Small intestine (tissue), 7 donors: Measurements from ENCODE around the gene ARHGAP45. TPM values are rescaled to one million over a fixed set of nuclear protein-coding genes. Genes with fewer than 3 reads are reported as not detected.

Experiments
- DNase-seq, 2 donors: peaks; one replicate each; pipeline versions ENCODE4 v3.0.0 to v3.0.0-alpha.2; 2013
- FAIRE-seq: peaks from 2 replicates; lab custom pipeline; 2012; peaks lifted over from hg19 to GRCh38; lab: Jason Lieb, UNC
- H3K27ac ChIP-seq, 3 donors: one replicate each; pipeline ENCODE4 v1.5.1; 2013; ENCODE audit warnings: low read length in 2 of 3, mild to moderate bottlenecking in 2 of 3, control low read depth in 1 of 3, inconsistent platforms in 1 of 3, low read depth in 1 of 3, moderate library complexity in 1 of 3
- H3K27me3 ChIP-seq, 3 donors: one replicate each; pipeline ENCODE4 v1.6.1; 2013; ENCODE audit warnings: low read length in 3 of 3, inconsistent platforms in 1 of 3; ENCODE audit not compliant: control insufficient read depth in 3 of 3, insufficient read depth in 3 of 3
- H3K36me3 ChIP-seq, 3 donors: one replicate each; pipeline ENCODE4 v1.6.1; 2013; ENCODE audit warnings: low read length in 3 of 3, inconsistent platforms in 1 of 3, low read depth in 1 of 3, mild to moderate bottlenecking in 1 of 3, moderate library complexity in 1 of 3; ENCODE audit not compliant: control insufficient read depth in 3 of 3, insufficient read depth in 2 of 3
- H3K4me1 ChIP-seq, 3 donors: one replicate each; pipeline ENCODE4 v1.6.1; 2013; ENCODE audit warnings: low read length in 2 of 3, inconsistent platforms in 1 of 3, low read depth in 1 of 3, mild to moderate bottlenecking in 1 of 3, moderate library complexity in 1 of 3; ENCODE audit not compliant: control insufficient read depth in 3 of 3, insufficient read depth in 2 of 3
- H3K4me3 ChIP-seq, 3 donors: one replicate each; pipeline ENCODE4 v1.5.1; 2013; ENCODE audit warnings: low read length in 3 of 3, control low read depth in 1 of 3, inconsistent platforms in 1 of 3, low read depth in 1 of 3, mild to moderate bottlenecking in 1 of 3, moderate library complexity in 1 of 3
- H3K9me3 ChIP-seq, 2 donors: one replicate each; pipeline ENCODE4 v1.6.1; 2013; ENCODE audit warnings: low read depth in 1 of 2, low read length in 1 of 2; ENCODE audit not compliant: control insufficient read depth in 2 of 2, insufficient read depth in 1 of 2
- WGBS, 3 donors: extraction: QIAGEN DNeasy Blood & Tissue Kit; methylation state at CpG; one replicate each; pipeline ENCODE4 v1.1.7; 2013; 5-methylcytosine and 5-hydroxymethylcytosine counted together
- polyA plus RNA-seq, 4 donors: library from polyadenylated mRNA; stranded (reverse) in 3 of 4; unstranded in 1 of 4; fragments of 200-250 nt in 3 of 4; fragments of 120-200 nt in 1 of 4; gene quantifications; one replicate each; pipeline versions ENCODE4 v1.2.1 to v1.2.3, GENCODE V29; 2013
- donor health status: healthy with polysubstance abuse.
- donor health status: control.
- donor health status: control.
- donor health status: Bipolar disorder and iron deficiency.
- donor health status: healthy.

The ARHGAP45 gene
- polyA plus RNA-seq, 4 donors: 15.9 to 81.1 (median 48.5) TPM

- Histone ChIP-seq H3K36me3 (peaks cover 0 to 20% (median 0%) of the 10 kb centered on the region in 3 donors), H3K27me3 (no peaks in the 10 kb centered on the region), H3K4me1 (peaks cover 0 to 25% (median 8%) of the 10 kb centered on the region in 3 donors), H3K27ac (peak overlapping the region in 1 of 3 donors; percentile 38), H3K9me3 (no peaks in the 10 kb centered on the region), H3K4me3 (peak overlapping the region in 1 of 3 donors; percentile 22)
- 27 to 65% (median 34%) methylated on average over 28 to 43 of the region's 43 CpGs for WGBS, 3 donors
- peak in 1 of 2 donors; percentile 84 for DNase-seq
- FAIRE-seq: no peak
Observed at GRCh38 chr19:1041835-1042685, 24.9 kb upstream of the ARHGAP45 start.

DNA sequence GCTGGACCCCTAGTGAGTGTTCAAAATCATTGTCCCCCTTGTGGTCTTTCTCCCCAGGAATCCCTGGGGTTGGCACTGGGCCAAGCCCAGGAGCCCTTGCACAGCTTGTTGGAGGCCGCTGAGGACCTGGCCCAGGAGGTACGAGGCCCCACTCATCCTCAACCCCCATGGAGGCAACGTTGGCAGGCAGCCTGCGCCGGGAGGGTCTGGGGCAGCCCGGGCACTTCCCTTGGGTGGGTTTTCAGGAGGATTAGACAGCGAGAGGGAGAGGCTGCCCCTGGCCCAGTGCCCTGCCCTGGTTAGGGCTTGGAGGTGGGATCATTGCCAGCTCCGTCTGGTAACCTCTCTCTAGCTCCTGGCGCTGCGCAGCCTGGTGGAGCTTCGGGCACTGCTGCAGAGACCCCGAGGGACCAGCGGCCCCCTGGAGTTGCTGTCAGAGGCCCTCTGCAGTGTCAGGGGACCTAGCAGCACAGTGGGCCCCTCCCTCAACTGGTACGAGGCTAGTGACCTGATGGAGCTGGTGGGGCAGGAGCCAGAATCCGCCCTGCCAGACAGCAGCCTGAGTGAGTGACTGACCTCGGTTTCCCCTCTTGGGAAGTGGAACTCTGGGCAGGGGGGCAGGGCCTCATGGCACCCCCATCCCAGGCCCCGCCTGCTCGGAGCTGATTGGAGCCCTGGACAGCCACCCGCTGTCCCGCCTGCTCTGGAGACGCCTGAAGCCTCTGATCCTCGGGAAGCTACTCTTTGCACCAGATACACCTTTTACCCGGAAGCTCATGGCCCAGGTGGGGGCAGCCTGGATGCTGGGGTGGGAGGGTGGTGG, 24.1 kb upstream of the ARHGAP45 start:
- Histone ChIP-seq H3K4me1 (peaks cover 0 to 24% (median 8%) of the 10 kb centered on the region in 3 donors), H3K27me3 (no peaks in the 10 kb centered on the region), H3K4me3 (no peak overlapping the region), H3K9me3 (no peaks in the 10 kb centered on the region), H3K36me3 (peaks cover 0 to 14% (median 0%) of the 10 kb centered on the region in 3 donors), H3K27ac (no peak overlapping the region)
- 27 to 60% (median 44%) methylated on average over 20 to 23 of the region's 23 CpGs for WGBS, 3 donors
- FAIRE-seq: no peak
- DNase-seq: no peak

DNA sequence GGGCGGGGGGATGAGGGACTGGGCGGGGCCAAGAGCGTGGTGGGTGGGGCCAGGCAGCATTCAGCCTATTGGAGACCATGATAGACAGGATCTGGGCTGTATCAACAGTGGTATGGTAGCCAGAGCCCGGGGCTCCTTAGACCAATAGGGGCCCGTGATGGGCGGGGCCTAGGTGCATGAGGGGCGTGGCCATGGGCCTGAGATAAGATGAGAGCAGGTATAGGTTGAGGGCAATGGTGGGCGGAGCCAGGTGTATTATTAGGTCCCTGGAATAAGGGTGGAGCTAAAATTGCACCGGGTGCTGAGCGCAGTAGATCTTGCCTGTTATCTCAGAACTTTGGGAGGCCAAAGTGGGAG, 21.7 kb upstream of the ARHGAP45 start:
- peak in 1 of 2 donors; percentile 59 for DNase-seq
- H3K4me3 ChIP-seq: no peak overlapping the region
- FAIRE-seq: no peak

DNA sequence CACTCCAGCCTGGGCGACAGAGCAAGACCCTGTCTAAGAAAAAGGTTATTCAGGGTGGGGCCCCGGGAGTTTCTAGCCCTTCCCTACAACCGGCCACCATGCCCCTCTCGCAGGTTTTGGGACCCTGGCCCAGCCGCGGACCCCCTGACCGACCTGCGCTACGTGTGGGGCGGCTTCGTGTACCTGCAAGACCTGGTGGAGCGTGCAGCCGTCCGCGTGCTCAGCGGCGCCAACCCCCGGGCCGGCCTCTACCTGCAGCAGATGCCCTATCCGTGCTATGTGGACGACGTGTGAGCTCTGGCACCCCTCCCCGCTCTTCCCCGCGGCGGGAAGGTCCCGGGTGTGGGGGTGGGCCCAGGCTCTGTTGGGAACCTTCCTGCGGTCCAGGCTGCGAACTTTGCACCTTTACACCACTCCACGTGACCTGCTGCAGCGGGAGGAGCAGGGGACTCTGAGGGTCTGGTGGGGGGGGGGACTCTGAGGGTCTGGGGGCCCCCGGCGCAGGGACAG, 20.8 kb upstream of the ARHGAP45 start:
- H3K9me3 ChIP-seq: peaks cover 0 to 4% of the 10 kb centered on the region in 2 donors
- DNase-seq (no peak), FAIRE-seq (no peak)
- no peak overlapping the region for H3K4me3 ChIP-seq
- H3K27me3 ChIP-seq: no peaks in the 10 kb centered on the region
- H3K4me1 ChIP-seq: peaks cover 0 to 3% (median 2%) of the 10 kb centered on the region in 3 donors
- WGBS, 3 donors: 67 to 86% (median 77%) methylated on average over 26 to 33 of the region's 33 CpGs
- H3K27ac ChIP-seq: no peak overlapping the region
- H3K36me3 ChIP-seq: peaks cover 0 to 3% (median 0%) of the 10 kb centered on the region in 3 donors

More for the DNA sequence above, 21.7 kb upstream of the ARHGAP45 start:
- H3K27ac ChIP-seq: no peak overlapping the region
- peaks cover 0 to 3% (median 0%) of the 10 kb centered on the region in 3 donors for H3K36me3 ChIP-seq
- no peaks in the 10 kb centered on the region for H3K27me3 ChIP-seq
- no peaks in the 10 kb centered on the region for H3K9me3 ChIP-seq
- WGBS, 3 donors: 40 to 67% (median 54%) methylated on average over 10 of the region's 10 CpGs
- peaks cover 0 to 10% (median 8%) of the 10 kb centered on the region in 3 donors for H3K4me1 ChIP-seq

DNA sequence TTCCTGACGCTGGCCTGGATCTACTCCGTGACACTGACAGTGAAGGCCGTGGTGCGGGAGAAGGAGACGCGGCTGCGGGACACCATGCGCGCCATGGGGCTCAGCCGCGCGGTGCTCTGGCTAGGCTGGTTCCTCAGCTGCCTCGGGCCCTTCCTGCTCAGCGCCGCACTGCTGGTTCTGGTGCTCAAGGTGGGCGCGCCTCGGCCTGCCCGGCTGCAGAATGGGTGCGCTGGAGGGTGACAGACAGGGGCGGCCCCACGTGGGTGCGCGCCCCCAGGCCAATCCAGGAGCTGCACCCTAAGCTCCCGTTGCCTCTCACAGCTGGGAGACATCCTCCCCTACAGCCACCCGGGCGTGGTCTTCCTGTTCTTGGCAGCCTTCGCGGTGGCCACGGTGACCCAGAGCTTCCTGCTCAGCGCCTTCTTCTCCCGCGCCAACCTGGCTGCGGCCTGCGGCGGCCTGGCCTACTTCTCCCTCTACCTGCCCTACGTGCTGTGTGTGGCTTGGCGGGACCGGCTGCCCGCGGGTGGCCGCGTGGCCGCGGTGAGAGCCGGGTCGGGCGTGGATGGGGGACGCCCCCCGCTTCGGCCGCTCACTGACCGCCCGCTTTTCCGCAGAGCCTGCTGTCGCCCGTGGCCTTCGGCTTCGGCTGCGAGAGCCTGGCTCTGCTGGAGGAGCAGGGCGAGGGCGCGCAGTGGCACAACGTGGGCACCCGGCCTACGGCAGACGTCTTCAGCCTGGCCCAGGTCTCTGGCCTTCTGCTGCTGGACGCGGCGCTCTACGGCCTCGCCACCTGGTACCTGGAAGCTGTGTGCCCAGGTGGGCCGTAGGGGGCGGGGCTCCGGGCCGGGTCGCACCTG, 19.9 kb upstream of the ARHGAP45 start:
- Histone ChIP-seq H3K36me3 (peaks cover 0 to 3% (median 0%) of the 10 kb centered on the region in 3 donors), H3K27me3 (no peaks in the 10 kb centered on the region), H3K4me1 (no peaks in the 10 kb centered on the region), H3K9me3 (peaks cover 0 to 9% of the 10 kb centered on the region in 2 donors), H3K4me3 (no peak overlapping the region), H3K27ac (no peak overlapping the region)
- no peak for FAIRE-seq
- no peak for DNase-seq
- 76 to 86% (median 78%) methylated on average over 76 to 77 of the region's 77 CpGs for WGBS, 3 donors

GRCh38 chr19:1047696-1048147, 19.2 kb upstream of the ARHGAP45 start:
- no peak overlapping the region for H3K27ac ChIP-seq
- no peaks in the 10 kb centered on the region for H3K4me1 ChIP-seq
- WGBS, 3 donors: 15 to 83% (median 42%) methylated on average over 18 to 20 of the region's 20 CpGs
- DNase-seq: peak in 1 of 2 donors; percentile 64
- peaks cover 0 to 3% (median 0%) of the 10 kb centered on the region in 3 donors for H3K36me3 ChIP-seq
- no peak for FAIRE-seq
- H3K4me3 ChIP-seq: no peak overlapping the region
- no peaks in the 10 kb centered on the region for H3K27me3 ChIP-seq
- H3K9me3 ChIP-seq: peaks cover 0 to 9% of the 10 kb centered on the region in 2 donors

DNA sequence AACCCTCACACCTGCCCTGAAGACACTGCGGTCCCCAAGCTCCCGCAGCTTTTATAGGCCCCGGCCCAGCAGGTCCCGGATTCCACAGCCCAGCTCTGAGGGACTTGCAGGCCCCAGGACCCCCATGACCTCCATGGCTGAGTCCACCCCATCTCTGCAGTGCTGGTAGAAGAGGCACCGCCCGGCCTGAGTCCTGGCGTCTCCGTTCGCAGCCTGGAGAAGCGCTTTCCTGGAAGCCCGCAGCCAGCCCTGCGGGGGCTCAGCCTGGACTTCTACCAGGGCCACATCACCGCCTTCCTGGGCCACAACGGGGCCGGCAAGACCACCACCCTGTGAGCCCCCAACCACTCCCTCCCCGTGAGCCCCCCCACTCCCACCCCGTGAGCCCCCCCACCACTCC, 17.9 kb upstream of the ARHGAP45 start:
- 92 to 95% (median 94%) methylated on average over 15 to 17 of the region's 17 CpGs for whole genome bisulfite sequencing, 3 donors
- no peak for FAIRE-seq
- no peak for DNase-seq
- no peaks in the 10 kb centered on the region for H3K4me1 ChIP-seq
- H3K27me3 ChIP-seq: no peaks in the 10 kb centered on the region
- H3K4me3 ChIP-seq: no peak overlapping the region
- H3K36me3 ChIP-seq: peaks cover 0 to 3% (median 0%) of the 10 kb centered on the region in 3 donors
- H3K27ac ChIP-seq: no peak overlapping the region
- peaks cover 0 to 9% of the 10 kb centered on the region in 2 donors for H3K9me3 ChIP-seq
